Putamen (tissue), 1 donor: ENCODE results near the gene NHSL1.

Source experiments
- DNase-seq: peaks from one replicate; pipeline ENCODE4 v3.0.0-alpha.2; 2016; ENCODE audit warnings: low spot score

NHSL1 gene

GRCh38 chr6:138524526-138524925 lies 25.2 kb upstream of the NHSL1 start:
- DNase-seq, result no peak

- DNase-seq, result no peak
Measured at GRCh38 chr6:138523347-138524210, 24.3 kb upstream of the NHSL1 start.

GRCh38 chr6:138522611-138523010 lies 23.3 kb upstream of the NHSL1 start:
- DNase-seq, result no peak

- no peak for DNase-seq
Measured at GRCh38 chr6:138521790-138522189, 22.5 kb upstream of the NHSL1 start.

GRCh38 chr6:138520463-138520862 lies 21.2 kb upstream of the NHSL1 start:
- no peak for DNase-seq

- DNase-seq, result no peak
Measured at GRCh38 chr6:138518054-138518453, 18.8 kb upstream of the NHSL1 start.

- DNase-seq, result no peak
Measured at GRCh38 chr6:138517635-138518034, 18.3 kb upstream of the NHSL1 start.

GRCh38 chr6:138515657-138516248 lies 16.5 kb upstream of the NHSL1 start:
- DNase-seq, result no peak

GRCh38 chr6:138514860-138515540 lies 15.7 kb upstream of the NHSL1 start:
- DNase-seq, result no peak

GRCh38 chr6:138512609-138513008 lies 13.3 kb upstream of the NHSL1 start:
- DNase-seq, result no peak

- DNase-seq, result no peak
Measured at GRCh38 chr6:138510093-138510492, 10.8 kb upstream of the NHSL1 start.

- DNase-seq, result peak; percentile 41
Measured at GRCh38 chr6:138509371-138509770, 10.1 kb upstream of the NHSL1 start.

- no peak for DNase-seq
Measured at GRCh38 chr6:138508676-138508988, 9.3 kb upstream of the NHSL1 start.

GRCh38 chr6:138507977-138508675 lies 8.8 kb upstream of the NHSL1 start:
- DNase-seq, result no peak

- no peak for DNase-seq
Measured at GRCh38 chr6:138504764-138505689, 5.7 kb upstream of the NHSL1 start.

GRCh38 chr6:138503881-138504680 lies 4.8 kb upstream of the NHSL1 start:
- DNase-seq, result no peak

- DNase-seq, result no peak
Measured at GRCh38 chr6:138502546-138502945, 3.3 kb upstream of the NHSL1 start.

GRCh38 chr6:138500867-138501446 lies 1.7 kb upstream of the NHSL1 start:
- DNase-seq, result no peak

- no peak for DNase-seq
Measured at GRCh38 chr6:138500045-138500665, 861 bp upstream of the NHSL1 start.
